SJSA1 (cell line): ENCODE results near the gene ZNF763. TPM values are rescaled to one million over a fixed set of nuclear protein-coding genes. Genes with fewer than 3 reads are reported as not detected.
"Not testable (repeated sequence)": the region's sequence is repeated elsewhere in the genome, so short reads cannot be mapped to it uniquely, and the experiment has no call there.

ENCODE experiments used
- DNase-seq, 2 experiments: peaks; one replicate each; pipeline ENCODE4 v3.0.0-alpha.2; 2015 to 2020; ENCODE audit warnings: low spot score in 2 of 2, low read depth in 1 of 2
- H3K27ac ChIP-seq: fragments of 250-450 bp; sonication (Bioruptor Pico); 2 replicates; pipeline ENCODE4 v1.5.1; 2020; ENCODE audit warnings: mild to moderate bottlenecking, moderate library complexity
- H3K27me3 ChIP-seq: fragments of 250-450 bp; sonication (Bioruptor Pico); replicated peaks from 2 replicates; pipeline ENCODE4 v1.5.1; 2020; ENCODE audit warnings: mild to moderate bottlenecking, moderate library complexity
- H3K36me3 ChIP-seq: fragments of 250-450 bp; sonication (Bioruptor Pico); 2 replicates; pipeline ENCODE4 v1.5.1; 2020; ENCODE audit warnings: mild to moderate bottlenecking
- H3K4me1 ChIP-seq: fragments of 250-450 bp; sonication (Bioruptor Pico); replicated peaks from 2 replicates; pipeline ENCODE4 v1.6.1; 2021; ENCODE audit warnings: mild to moderate bottlenecking
- H3K4me3 ChIP-seq: fragments of 250-450 bp; sonication (Bioruptor Pico); 2 replicates; pipeline ENCODE4 v1.5.1; 2020; ENCODE audit warnings: mild to moderate bottlenecking
- H3K9me3 ChIP-seq: fragments of 250-450 bp; sonication (Bioruptor Pico); replicated peaks from 2 replicates; pipeline ENCODE4 v1.5.1; 2020; ENCODE audit warnings: mild to moderate bottlenecking
- total RNA-seq: library from RNA; depleted of rRNA; stranded (reverse); fragments of >200 nt; shearing (Covaris generic); gene quantifications from 2 replicates; pipeline ENCODE4 v1.2.3, GENCODE V29; 2014; rRNA removed

ZNF763 gene
- total RNA-seq: 0.18 TPM in 1 of 2 replicates, not detected in the other

DNA sequence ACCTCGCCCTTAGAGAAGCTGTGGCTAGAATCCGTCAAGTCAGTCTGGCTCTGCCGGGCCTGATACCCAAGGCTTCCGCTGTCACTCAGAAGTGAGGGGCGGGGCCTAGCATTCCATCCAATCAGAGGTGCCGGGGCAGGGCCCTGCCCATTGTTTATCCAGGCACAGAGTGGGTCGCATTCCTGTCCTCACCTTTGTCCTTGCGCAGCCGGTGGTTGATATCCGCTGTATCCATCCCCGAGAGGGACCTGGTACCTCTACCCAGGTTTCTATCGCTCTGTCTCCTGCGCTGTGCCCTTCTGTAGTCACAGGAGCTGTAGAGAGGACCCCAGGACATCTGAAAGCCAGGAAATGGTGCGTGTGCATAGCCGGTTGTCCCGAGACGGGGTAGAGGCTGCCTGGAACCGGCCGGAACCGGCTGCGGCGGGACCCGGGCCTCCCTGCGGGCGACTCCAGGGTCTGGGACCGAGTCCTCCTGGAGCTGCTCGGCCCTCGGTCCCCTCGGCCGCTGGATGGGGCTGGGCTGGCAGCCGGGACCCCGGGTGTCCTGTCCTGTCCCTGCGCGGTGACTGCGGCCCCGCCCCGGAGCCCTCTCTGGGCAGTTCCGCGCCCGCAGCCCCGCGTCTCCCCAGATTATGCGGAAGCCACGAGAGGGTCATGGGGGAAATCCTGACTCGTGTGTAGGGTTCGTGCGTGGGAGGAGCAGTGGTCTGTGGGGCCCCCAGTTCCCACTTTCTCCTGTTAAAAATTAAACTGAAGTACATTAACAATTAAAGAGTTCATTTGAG, at the start of gene ZNF763:
Gene ZNF763 (plus strand): TSS at position 183 of the 788 bp plus-strand sequence. CDS start 169 bp downstream, at position 352.
- Histone ChIP-seq H3K27me3 (no peaks in the 10 kb centered on the region), H3K9me3 (peaks cover 4% of the 10 kb centered on the region; the same call in 1 of the 2 replicates), H3K36me3 (no peaks in the 10 kb centered on the region), H3K4me3 (peak within 1 kb of the TSS; percentile 36), H3K27ac (no peak within 1 kb of the TSS), H3K4me1 (no peaks in the 10 kb centered on the region)
- DNase-seq: no peak

DNA sequence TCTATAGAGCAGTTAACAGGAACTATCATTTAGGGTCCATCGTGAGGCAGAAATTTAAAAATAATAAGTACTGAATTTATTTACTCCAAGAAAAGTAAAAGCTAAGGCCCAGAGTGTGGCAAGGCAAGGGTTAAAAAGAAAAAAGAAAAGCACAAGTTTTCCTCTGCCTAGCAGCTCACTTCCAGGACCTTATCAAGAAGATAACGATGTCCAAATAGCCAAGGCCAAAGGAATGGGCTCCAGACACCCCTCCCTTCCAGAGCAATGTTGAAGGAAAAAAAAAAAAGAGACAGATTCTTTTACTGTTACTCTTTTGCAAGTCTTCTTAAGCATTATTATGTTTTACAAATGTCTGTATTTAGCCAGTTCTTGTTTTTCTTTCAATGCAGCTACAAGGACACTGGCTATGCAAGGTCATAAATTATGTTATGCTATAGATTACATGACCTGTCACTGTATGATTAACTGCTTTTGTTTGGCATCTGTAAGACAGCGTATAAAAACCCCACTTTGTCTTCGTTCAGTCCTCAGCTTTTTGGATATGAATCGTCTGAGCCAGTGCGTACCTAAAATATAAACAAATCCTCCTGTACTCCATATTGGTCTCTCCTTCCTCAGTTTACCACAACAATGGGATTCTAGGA, 42.9 kb upstream of the ZNF763 start:
- Histone ChIP-seq H3K27ac (no peak overlapping the region), H3K9me3 (no peaks in the 10 kb centered on the region; the same call in 1 of the 2 replicates), H3K27me3 (no peaks in the 10 kb centered on the region), H3K36me3 (peaks cover 8% of the 10 kb centered on the region), H3K4me3 (no peak overlapping the region), H3K4me1 (peaks cover 4% of the 10 kb centered on the region)
- DNase-seq: no peak

GRCh38 chr19:11924886-11925650, 39.8 kb upstream of the ZNF763 start, which contains the start of gene ZNF700:
TSS of gene ZNF700 (plus strand) at chr19:11925107. CDS start at chr19:11925211, 104 bp downstream.
- peaks cover 4% of the 10 kb centered on the region for H3K4me1 ChIP-seq
- peak; percentile 82 to 94 for DNase-seq

GRCh38 chr19:11925651-11926187, 39.1 kb upstream of the ZNF763 start:
- not testable (repeated sequence) for H3K27me3 ChIP-seq, H3K9me3 ChIP-seq, DNase-seq, H3K4me1 ChIP-seq
- H3K27ac ChIP-seq: peak overlapping the region; percentile 92
- H3K36me3 ChIP-seq: peaks cover 18% of the 10 kb centered on the region
- H3K4me3 ChIP-seq: peak overlapping the region; percentile 81

More at GRCh38 chr19:11924886-11925650, 39.8 kb upstream of the ZNF763 start, which contains the start of gene ZNF700:
- Histone ChIP-seq H3K4me3 (peak within 1 kb of the TSS; percentile 81), H3K36me3 (peaks cover 18% of the 10 kb centered on the region), H3K9me3 (no peaks in the 10 kb centered on the region), H3K27me3 (no peaks in the 10 kb centered on the region), H3K27ac (peak within 1 kb of the TSS; percentile 92)

DNA sequence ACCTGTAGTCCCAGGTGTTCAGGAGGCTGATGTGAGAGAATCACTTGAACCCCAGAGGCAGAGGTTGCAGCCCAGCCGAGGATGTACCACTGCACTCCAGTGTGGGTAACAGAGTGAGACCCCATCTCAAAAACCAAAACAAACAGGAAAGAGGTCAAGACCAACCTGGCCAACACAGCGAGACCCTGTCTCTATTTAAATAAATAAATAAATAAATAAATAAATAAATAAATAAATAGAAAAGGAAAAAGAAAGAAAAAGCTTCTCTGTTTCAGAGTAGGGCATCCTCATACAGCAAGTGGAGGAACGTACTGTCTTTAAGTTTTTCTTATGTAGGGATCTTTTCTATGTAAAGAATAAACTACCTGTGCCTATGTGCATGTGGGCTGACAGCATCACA, 37.6 kb upstream of the ZNF763 start:
- Histone ChIP-seq H3K27me3 (no peaks in the 10 kb centered on the region), H3K36me3 (peaks cover 18% of the 10 kb centered on the region), H3K27ac (no peak overlapping the region), H3K4me1 (peaks cover 4% of the 10 kb centered on the region), H3K9me3 (no peaks in the 10 kb centered on the region), H3K4me3 (no peak overlapping the region)
- no peak for DNase-seq

- Histone ChIP-seq H3K4me3 (no peak overlapping the region), H3K27me3 (no peaks in the 10 kb centered on the region), H3K4me1 (no peaks in the 10 kb centered on the region), H3K36me3 (peaks cover 18% of the 10 kb centered on the region), H3K9me3 (no peaks in the 10 kb centered on the region; the same call in 1 of the 2 replicates), H3K27ac (no peak overlapping the region)
- no peak for DNase-seq
Measured at GRCh38 chr19:11931051-11931450, 33.8 kb upstream of the ZNF763 start.

GRCh38 chr19:11931513-11931912, 33.3 kb upstream of the ZNF763 start:
- no peaks in the 10 kb centered on the region for H3K4me1 ChIP-seq
- no peak for DNase-seq
- no peaks in the 10 kb centered on the region for H3K27me3 ChIP-seq
- H3K4me3 ChIP-seq: no peak overlapping the region
- H3K27ac ChIP-seq: no peak overlapping the region
- no peaks in the 10 kb centered on the region; the same call in 1 of the 2 replicates for H3K9me3 ChIP-seq
- peaks cover 18% of the 10 kb centered on the region for H3K36me3 ChIP-seq

GRCh38 chr19:11935829-11936228, 29.0 kb upstream of the ZNF763 start:
- peaks cover 15% of the 10 kb centered on the region for H3K36me3 ChIP-seq
- DNase-seq, H3K9me3 ChIP-seq, H3K4me3 ChIP-seq, H3K4me1 ChIP-seq, H3K27ac ChIP-seq, H3K27me3 ChIP-seq: not testable (repeated sequence)

GRCh38 chr19:11938383-11938782, 26.5 kb upstream of the ZNF763 start:
- not testable (repeated sequence) for H3K4me1 ChIP-seq, DNase-seq, H3K27me3 ChIP-seq, H3K27ac ChIP-seq, H3K4me3 ChIP-seq
- Histone ChIP-seq H3K36me3 (peaks cover 33% of the 10 kb centered on the region), H3K9me3 (peaks cover 15% of the 10 kb centered on the region)

DNA sequence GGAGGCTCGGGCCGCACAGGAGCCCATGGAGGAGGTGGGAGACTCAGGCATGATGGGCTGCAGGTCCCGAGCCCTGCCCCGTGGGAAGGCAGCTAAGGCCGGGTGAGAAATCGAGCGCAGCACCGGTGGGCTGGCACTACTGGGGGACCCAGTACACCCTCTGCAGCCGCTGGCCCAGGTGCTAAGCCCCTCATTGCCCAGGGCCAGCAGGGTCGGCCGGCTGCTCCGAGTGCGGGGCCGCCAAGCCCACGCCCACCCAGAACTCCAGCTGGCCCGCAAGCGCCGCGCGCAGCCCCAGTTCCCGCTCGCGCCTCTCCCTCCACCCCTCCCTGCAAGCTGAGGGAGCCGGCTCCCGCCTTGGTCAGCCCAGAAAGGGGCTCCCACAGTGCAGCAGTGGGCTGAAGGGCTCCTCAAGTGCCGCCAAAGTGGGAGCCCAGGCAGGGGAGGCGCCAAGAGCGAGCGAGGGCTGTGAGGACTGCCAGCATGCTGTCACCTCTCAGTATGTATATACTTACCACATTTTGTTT, 23.4 kb upstream of the ZNF763 start:
- not testable (repeated sequence) for H3K27me3 ChIP-seq, H3K27ac ChIP-seq, H3K4me1 ChIP-seq, DNase-seq, H3K4me3 ChIP-seq
- H3K36me3 ChIP-seq: peaks cover 53% of the 10 kb centered on the region
- peaks cover 36% of the 10 kb centered on the region for H3K9me3 ChIP-seq

GRCh38 chr19:11942008-11942842, 22.6 kb upstream of the ZNF763 start:
- Histone ChIP-seq H3K36me3 (peaks cover 61% of the 10 kb centered on the region), H3K9me3 (peaks cover 42% of the 10 kb centered on the region), H3K4me3 (no peak overlapping the region), H3K4me1 (no peaks in the 10 kb centered on the region), H3K27ac (no peak overlapping the region), H3K27me3 (no peaks in the 10 kb centered on the region)
- DNase-seq: no peak

- no peaks in the 10 kb centered on the region for H3K27me3 ChIP-seq
- no peak for DNase-seq
- peaks cover 63% of the 10 kb centered on the region for H3K36me3 ChIP-seq
- H3K4me3 ChIP-seq: no peak overlapping the region
- H3K4me1 ChIP-seq: no peaks in the 10 kb centered on the region
- H3K9me3 ChIP-seq: peaks cover 43% of the 10 kb centered on the region
- H3K27ac ChIP-seq: no peak overlapping the region
Measured at GRCh38 chr19:11942843-11943108, 22.1 kb upstream of the ZNF763 start.

DNA sequence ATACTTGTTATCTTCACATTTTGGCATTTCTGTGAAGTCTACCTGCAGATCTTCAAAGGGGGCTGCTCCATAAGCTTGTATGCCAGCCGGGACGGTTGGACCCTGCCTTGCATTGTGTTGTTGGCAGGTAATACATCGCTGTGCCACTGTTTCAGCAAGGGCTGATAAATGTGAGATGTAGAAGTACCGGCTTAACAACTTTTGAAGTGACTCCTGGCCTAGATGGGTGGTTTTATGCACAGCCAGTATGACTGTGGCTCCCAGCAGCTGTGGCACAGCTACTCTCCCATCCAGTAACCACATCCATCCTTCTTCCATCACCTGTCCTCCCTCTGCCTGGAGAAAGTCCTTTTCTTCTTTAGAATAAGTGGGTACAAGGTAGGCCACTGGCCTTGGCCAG, 20.2 kb upstream of the ZNF763 start:
- no peak overlapping the region for H3K4me3 ChIP-seq
- H3K4me1 ChIP-seq: no peaks in the 10 kb centered on the region
- H3K36me3 ChIP-seq: peaks cover 76% of the 10 kb centered on the region
- no peak overlapping the region for H3K27ac ChIP-seq
- peaks cover 55% of the 10 kb centered on the region for H3K9me3 ChIP-seq
- DNase-seq: no peak
- no peaks in the 10 kb centered on the region for H3K27me3 ChIP-seq
